HG02610 (cell line): ENCODE measurements around the gene INPP5F.
A peak's percentile ranks its signal among the peaks of the same experiment; 100 is the strongest.
"Not testable (repeated sequence)": the region's sequence is repeated elsewhere in the genome, so short reads cannot be mapped to it uniquely, and the experiment has no call there.

ENCODE experiments used
- ATAC-seq: cut with Tn5 transposase; IDR thresholded peaks from one replicate; pipeline ENCODE4 v1.9.1; 2021; ENCODE audit warnings: mild to moderate bottlenecking, moderate library complexity; ENCODE audit not compliant: unreplicated experiment

INPP5F gene

GRCh38 chr10:119860866-119861607 lies 135.2 kb downstream of the INPP5F start:
- no peak for ATAC-seq

GRCh38 chr10:119862524-119862923 lies 136.7 kb downstream of the INPP5F start:
- ATAC-seq: no peak

GRCh38 chr10:119863951-119864565 lies 138.2 kb downstream of the INPP5F start:
- no peak for ATAC-seq

GRCh38 chr10:119865699-119866240 lies 139.9 kb downstream of the INPP5F start:
- no peak for ATAC-seq

GRCh38 chr10:119867317-119867716 lies 141.5 kb downstream of the INPP5F start:
- ATAC-seq: no peak

- not testable (repeated sequence) for ATAC-seq
Observed at GRCh38 chr10:119869398-119869797, 143.5 kb downstream of the INPP5F start.

- peak; percentile 49 for ATAC-seq
Observed at GRCh38 chr10:119871881-119872609, 146.2 kb downstream of the INPP5F start.

- peak; percentile 22 for ATAC-seq
Observed at GRCh38 chr10:119872610-119872859, 146.7 kb downstream of the INPP5F start, which contains the start of gene MCMBP. Gene MCMBP, minus strand, starts transcription at chr10:119872843. Its CDS starts 259 bp downstream, at chr10:119872584.

- ATAC-seq: peak; percentile 89
Observed at GRCh38 chr10:119872860-119873681, 147.2 kb downstream of the INPP5F start.

- ATAC-seq: no peak
Observed at GRCh38 chr10:119878524-119878923, 152.7 kb downstream of the INPP5F start.
